Measurements from ENCODE around the gene SELENOS. TPM values are rescaled to one million over a fixed set of nuclear protein-coding genes. Genes with fewer than 3 reads are reported as not detected.
"Not testable (repeated sequence)": the region's sequence is repeated elsewhere in the genome, so short reads cannot be mapped to it uniquely, and the experiment has no call there.

SELENOS gene
- total RNA-seq, 1 donor from 2014 or later: 83.1 TPM

DNA sequence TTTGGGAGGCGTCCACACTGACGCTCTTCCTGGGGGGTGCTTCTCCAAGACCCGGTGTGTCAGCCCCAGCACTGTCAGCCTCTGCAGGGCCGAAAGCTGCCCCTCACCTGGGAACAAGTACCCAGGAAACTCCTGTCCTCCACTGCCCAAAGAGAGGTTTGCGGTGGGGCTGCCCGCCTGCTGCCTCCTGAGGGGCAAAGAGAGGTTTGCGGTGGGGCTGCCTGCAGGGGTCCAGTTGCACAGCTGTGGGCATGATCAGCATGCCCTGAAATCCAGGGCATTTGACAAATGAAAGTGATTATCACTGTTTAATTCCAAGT lies 32.8 kb upstream of the SELENOS start:
- DNase-seq (ENCODE audit: low read depth in 2 of 2): no peak

DNA sequence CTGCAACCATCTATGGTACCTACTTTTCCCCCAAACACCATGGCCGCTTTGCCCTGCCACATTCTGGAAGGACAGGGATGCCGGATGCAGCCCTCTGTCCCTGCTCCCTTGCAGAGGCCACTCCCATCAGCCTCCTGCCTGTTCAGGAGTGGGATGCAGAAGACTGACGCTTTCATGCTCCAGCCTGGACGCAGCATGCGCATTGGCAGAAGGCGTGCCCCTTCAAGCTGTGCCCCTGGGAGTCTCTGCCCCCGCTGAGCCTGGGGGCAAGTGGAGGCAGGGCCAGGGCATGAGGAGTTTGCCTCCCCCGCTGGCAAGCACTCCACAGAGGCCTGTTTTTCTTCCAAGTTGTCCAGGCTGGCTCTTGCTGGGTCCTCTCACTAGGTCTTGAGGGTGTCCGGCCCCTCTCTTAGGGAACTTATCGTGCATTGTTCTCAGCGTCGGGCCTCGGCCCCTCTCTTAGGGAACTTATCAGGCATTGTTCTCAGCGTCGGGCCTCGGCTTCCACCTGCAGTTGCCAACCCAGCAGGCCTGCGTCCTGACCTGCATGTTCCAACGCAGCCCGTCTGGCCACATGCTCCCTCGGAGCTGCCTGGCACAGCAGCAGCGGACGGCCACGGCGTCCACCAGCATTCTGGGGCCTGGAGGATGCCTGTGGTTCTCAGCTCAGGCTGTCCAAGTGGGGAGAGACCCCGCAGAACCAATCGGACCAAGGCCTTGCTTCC lies 32.3 kb upstream of the SELENOS start:
- DNase-seq (ENCODE audit: low read depth in 2 of 2): no peak

DNA sequence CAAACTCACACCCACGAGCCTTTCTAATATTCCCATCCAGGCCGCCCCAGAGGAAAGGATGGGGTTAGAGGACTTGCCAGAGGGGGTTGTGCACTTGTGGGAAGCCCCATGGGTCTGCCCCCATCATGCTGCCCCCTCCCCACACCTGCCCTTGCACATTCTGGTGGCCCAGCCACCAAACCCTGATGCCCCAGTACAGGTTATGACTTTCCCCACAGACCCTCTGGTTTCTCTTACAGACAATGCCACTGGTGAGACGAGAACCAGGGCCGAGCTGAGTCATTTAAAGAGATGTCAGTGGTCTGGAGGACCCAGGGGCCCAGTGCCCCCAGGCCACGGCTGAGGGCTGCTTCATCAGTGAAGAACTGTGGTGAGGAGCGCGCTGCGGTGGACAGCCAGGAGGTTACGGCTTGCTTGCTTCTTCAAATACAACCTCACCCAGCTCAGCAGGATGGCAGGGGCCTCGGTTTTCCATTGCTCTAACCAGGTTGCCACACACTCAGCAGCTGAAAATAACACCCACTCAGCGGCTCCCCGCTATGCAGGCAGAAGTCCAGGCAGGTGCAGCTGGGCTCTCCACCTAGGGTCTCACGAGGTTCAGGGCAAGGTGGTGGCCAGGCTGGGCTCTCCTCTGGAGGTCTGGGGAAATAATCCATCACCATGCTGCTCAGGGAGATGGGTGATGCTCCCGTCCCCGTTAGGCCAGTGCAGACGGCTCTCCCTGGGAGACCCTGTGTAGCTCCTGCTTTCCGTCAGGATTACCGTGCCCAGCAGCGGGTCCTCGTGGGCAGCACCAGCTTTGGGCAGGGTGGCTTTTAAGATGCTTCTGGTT lies 31.5 kb upstream of the SELENOS start:
- no peak for DNase-seq (ENCODE audit: low read depth in 2 of 2)

DNA sequence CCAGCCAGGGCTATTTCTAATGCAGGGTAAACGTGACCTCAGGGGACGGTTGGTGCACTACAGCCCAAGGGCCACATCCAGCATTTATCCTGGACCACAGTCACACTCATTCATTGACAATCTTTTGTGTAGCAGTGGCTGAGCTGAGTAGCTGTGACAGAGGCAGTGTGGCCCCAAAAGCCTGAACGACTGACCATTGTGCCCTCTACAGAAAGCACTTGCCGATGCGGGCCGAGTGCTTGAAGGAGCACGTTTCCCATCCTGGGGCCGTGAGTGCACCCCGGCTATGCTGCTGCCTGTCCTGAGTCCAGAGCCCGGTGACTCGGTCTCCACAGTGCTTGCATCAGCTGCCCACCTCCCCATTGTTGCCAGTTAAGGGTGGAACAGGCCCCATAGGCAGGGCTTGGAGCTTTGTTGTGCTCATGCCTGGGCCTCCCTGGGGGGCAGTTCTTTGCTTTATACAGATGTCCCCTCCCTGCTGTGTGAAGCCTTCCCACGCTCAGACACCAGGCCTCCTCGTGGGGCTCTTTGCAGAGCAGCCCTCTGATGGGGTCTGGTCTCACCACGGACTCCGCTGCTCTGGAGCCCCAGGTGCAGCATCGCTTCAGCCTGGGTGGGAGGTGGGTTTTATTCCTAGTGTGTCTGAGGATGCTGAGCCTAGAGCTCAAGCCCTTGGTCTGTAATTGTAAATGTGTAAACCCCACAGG lies 30.8 kb upstream of the SELENOS start:
- DNase-seq (ENCODE audit: low read depth in 2 of 2): no peak

DNA sequence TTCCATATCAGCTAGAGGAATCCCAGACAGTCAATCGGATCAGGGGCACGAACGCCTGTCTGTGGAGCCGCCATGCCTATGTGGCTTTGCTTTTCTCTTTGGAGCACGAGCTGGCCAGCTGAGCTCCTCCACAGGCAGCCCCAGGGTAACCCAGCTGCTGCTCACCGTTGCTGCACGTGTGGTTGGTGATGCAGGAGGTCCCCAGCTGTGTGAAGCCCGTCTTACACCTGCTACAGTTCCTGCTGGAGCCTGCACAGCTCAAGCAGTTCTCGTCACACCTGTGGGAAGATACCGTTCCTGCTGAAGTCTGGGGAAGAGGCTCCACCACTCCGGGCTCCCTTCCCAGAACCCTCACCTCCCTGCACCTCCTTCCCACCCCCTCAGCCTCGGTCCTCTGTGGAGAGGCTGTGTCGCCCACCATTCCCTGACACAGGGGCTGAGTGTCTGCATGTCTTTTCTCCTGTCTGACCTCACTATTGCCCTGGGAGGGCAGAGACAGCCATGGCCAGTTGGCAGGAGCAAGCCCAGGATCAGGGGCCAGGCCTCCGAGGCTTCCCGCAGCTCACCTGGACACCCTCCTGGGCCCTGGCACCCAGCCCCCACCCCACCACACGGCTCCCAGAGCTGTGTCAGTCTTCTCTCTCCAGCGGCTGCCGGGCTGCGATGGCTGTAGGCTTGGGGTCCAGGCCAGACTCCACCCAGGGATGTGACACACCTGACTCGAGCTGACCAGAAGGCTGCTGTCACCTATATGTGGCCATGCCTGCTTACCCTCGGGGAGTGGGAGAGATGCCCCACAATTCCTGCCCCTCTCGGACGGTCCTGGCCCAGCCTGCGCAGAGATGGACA lies 30.0 kb upstream of the SELENOS start:
- DNase-seq (ENCODE audit: low read depth in 2 of 2): no peak

DNA sequence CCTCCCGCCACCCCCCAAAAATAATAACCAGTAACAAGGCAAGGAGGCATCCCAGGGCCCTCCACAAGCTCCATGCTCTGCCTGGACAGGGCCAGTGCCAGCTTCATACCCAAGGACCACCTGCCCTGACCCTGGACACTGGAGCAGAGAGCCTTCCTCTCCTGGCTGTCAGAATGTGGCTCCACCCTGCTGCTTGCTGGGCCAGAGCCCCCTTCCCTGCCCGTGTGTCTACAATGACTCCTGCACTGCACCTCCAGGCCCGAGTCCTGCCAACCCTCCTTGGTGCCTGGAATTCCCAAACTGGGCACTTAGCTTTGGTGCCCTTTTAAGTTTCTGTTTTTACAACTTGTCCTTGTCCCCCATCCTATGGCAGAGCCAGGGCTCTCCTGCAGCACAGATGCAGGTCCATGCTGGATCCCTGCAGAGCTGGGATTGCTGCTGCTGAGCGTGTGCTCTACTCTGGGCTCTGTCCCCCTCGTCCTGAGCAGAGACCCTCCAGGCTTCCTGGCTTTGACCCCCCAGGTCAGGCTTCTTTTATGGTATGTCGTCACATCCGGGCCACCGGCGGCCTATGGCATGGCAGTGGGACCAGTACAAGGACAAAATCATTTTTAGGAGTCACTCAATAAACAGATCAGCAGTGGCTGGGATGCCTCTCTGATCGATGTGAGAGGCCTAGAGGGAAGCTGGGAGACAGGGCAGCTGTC lies 29.2 kb upstream of the SELENOS start:
- no peak for DNase-seq (ENCODE audit: low read depth in 2 of 2)

DNA sequence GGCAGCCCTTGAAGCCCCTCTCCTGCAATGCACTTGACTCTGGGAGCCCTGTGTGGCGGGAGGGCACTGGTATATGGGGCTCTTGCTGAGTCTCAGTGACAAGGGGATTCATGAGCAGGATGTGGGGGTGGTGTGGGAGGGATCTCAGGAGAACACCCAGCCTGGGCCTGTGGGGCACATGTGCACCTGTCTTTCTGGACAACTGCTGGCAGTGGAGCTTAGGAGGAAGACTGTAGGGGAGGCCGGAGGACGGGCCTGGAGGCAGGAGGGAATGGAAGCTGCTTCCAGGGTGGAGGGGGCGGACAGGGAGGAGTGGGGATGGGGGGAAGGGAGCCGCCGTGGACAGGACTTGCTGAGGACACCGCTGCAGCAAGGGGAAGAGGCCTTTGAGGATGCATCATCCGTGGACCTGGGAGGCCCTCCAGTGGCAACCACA lies 28.6 kb upstream of the SELENOS start:
- no peak for DNase-seq (ENCODE audit: low read depth in 2 of 2)

DNA sequence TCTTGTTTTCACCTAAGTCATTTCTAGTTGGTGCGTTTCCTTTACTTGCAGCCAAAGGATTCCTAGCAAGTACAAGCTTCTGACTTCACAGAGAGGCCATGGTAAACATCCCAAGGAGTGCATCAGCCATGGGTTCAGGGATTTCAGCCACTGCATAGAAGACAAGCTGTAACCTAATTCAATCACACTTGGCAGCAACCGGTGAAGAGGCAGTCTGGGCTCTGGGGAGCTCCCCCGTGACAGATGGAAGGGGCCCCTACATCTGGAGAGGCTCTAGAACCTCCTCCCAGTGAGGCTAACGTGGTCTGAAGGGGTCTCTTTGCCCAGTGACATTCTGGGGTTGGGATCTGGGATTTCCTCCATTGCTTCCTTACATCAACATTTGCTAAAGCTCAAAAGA lies 26.1 kb upstream of the SELENOS start:
- DNase-seq (ENCODE audit: low read depth in 2 of 2): no peak

DNA sequence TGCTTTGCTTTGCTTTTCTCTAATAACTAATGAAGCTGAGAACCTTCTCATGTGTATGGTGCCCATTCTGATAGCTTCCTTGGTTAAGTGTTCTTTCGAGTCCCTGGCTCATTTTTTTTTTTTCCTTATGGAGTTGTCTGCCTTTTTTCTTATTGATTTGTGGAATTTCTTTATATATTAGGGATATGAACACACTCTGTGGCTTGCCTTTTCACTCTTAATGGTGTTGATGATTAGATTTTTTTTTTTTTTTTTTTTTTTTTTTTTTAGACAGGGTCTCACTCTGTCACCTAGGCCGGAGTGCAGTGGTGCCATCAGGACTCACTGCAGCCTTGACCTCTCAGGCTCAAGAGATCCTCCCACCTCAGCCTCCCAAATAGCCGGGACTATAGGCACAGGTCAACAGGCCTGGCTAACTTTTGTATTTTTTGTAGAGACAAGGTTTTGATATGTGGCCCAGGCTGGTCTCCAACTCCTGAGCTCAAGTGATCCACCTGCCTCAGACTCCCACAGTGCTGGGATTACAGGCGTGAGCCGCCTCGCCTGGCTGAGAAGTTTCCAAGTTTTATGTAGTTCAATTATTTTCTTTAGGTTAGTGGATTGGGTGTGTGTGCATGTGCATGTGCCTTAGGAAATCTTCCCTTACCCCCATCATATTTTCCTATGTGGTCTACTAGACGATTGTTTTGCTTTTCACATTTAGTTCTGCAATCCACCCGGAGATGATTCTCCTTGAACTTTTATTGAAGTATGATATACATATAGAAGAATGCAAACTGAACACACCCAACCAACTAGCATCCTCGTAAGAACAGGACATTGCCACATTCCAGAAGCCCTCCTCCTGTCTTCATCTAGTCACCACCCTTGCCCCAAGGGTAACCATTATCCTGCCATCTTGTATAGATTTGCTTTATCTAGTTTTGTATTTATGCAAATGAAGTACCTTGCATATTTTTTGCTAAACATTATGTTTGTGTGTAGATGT lies 19.4 kb upstream of the SELENOS start:
- no peak for DNase-seq (ENCODE audit: low read depth in 2 of 2)

DNA sequence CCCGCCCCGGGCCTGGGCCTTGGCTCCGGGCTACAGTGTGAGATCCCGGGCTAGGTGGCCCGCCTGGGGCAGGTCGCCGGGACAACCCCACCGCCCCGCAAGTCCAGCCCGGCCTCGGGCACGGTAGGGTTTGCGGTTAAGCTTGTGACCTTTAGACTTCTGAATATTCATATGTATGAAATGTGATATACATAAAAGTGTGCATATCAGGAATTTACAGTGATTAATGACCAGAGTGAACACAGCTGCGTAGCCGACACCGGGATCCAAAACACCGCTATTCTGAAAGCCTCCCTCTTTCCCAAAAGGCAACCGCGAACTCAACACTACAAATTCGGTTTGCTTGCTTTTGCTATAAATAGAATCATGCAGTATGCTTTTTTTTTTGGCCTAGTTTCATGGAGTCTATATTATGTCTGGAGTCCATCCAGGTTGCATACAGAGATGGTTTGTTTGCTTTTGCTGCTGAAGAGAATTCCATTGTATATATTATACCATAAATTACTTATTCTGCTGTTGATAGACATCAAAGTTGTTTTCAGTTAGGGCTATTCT lies 18.4 kb upstream of the SELENOS start:
- peak in 1 of 2 donors; percentile 19 for DNase-seq (ENCODE audit: low read depth in 2 of 2)

DNA sequence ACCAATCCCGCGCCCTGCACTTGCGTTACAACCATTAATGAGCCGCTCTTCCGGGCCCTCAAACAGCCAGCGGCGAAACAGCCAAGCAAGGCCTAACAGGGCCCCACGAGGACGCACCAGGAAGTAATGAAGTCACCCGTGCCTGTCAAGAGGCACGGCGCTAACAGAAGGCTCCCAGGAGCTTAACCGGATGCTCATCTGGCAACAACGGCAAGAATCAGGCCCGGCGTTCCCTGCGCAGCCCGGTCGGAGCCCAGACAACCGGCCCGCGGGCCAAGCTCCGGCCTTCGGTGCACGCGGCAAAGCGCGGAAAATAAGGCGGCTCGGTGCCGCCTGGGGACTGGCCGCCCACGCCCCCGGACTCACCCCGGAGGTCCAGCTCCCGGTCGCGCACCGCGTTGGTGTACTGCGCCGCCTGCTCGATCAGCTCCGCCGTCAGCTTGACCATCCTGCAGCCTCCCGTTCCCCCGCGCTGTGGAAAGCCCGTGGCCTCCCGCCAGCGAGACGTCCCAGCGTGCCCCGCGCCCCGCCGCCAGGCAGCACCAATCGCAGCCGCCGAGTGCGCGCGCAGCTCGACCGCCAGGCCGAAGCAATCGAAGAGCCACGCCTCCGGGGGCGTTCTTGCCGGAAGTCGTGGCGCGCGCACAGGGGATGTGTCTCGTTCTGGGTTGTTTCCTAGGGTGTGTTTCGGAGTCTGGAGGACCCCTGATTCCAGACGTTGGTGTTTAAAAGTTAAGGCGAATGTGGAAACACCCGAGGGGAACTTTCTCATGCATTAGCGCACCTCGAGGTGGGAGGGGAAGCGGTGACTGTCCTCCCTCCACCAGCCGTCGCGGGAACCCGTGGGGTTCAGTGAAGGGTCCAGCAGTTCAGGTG lies 17.7 kb upstream of the SELENOS start, which contains the start of gene SNRPA1:
Gene SNRPA1, minus strand, starts transcription at position 518 of the 876 bp plus-strand sequence. Its CDS starts 70 bp downstream, at position 448.
- peak; percentile 97 to 98 for DNase-seq (ENCODE audit: low read depth in 2 of 2)

DNA sequence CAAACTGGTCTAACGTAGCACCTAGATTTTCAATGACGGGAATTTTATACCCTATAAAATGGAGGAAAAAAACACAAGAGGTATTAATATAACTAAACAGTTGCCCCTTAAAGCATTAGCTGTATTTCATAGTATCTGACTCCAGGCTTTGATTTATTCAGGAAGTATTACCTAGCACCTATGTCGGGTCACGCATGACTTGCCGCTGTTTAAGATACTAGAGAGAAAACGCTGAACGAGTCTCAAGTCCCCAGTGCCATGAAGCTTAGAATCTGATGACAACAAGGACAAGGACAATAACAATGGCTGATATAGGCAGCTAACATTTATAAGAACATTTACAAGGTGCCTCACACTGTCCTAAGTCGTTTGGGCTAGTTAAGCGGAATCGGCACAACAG lies 15.8 kb upstream of the SELENOS start:
- DNase-seq (ENCODE audit: low read depth in 2 of 2): no peak

DNA sequence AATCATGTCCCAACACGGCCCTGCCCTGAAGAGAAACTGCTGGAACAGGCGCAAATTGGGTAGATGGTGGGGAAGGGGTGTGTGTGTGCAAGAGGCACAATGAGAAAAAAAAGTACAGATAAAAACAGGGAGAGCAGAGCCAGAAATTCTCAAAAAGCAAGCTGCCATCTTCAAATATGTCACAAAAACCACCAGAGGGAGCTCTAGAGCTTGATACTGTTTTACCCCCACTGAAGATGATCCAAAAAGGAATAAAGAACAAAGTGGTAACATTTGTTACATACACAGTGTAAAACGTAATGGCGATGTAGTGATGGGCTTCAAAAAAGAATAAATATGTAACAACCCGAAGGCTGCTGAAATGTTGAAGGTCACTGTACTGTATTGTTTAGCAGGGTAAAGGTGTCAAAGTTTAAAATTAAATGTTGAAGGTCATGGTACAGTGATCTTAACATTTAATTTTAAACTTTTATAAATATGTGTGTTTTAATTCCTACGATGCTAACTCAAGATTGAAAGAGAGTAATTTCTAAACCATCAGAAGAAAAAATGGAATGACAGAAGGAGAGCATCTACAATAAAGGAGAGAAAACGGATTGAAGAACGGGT lies 11.7 kb upstream of the SELENOS start:
- DNase-seq (ENCODE audit: low read depth in 2 of 2): peak; percentile 61 to 72

DNA sequence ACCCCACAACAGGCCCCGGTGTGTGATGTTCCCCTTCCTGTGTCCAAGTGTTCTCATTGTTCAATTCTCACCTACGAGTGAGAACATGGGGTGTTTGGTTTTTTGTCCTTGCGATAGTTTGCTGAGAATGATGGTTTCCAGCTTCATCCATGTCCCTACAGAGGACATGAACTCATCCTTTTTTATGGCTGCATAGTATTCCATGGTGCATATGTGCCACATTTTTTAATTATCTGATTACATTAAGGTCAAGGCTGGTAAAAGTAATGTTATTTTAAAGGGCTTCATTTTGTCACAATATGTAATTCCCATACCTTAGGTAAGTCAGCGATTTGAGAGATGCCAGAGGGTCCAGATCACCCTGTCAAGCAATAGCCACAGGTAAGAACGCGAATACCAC lies 10.1 kb upstream of the SELENOS start:
- not testable (repeated sequence) for DNase-seq (ENCODE audit: low read depth in 2 of 2)

DNA sequence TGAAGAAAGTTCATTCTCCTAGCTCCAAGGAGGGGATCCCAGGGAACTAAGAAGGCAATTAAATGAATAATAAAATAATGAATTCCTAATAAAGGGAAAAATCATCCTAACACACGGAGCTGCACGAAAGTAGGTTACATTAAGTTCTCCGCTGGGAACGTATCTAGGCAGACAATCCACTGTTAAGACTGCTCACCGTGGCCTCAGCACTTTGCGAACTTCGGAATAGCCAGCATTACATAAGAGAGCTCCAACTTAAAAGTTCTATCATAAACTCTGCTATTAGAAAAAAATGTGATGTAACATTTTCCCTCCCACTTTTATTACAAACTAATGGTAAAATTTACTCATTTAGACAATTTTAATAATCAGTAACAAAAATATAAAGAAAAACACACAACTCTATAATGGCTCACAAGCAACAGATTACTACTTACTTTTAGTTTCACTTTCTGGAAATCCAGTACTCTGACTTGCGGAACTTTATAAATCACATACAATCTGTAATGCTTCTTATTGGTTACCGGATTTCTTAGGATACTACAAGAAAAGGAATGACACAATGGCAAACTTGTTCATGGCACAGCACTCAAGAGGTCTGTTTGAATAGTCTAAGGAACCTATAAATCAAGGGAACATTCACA lies 9.3 kb upstream of the SELENOS start:
- DNase-seq (ENCODE audit: low read depth in 2 of 2): no peak

DNA sequence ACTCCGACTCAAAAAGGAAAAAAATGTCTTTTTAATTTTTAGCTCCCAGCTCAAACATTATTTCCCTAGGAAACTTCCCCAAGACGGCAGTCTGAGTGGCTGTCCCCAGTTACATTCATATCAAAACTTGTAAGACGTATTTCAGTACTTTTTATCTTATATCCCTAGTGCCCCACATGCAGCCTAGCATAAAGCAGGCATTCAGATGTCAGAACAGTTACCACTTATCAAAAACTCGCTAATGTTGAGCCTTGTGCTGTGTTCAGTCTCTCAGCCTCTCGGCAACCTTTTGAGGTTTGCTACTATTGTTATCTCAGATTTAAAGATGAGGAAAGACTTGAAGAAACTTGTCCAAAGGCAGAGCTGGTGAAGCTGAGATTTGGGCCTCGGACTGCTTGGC lies 6.6 kb upstream of the SELENOS start:
- no peak for DNase-seq (ENCODE audit: low read depth in 2 of 2)

DNA sequence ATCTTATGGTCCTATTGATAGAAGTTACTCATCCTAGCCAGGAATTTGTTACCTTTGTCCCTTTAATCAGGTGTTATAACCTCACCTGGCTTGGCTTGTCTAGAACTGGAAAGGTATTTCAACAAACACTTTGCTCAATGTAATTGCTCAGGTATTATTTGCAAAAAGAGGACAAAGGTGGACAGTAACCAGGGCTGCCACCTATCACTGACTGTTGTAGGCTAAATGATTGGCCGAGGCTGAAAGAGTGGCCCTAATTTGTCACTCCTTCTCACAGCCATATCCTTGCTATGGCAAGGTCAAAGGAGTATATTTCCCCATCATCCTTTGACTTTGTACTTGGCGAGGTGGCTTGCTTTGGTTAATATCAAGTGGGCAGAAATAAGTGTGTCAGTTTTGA lies 2.7 kb upstream of the SELENOS start:
- DNase-seq (ENCODE audit: low read depth in 2 of 2): no peak
